ENCODE data around the gene RIPOR3.

RIPOR3 gene

DNA sequence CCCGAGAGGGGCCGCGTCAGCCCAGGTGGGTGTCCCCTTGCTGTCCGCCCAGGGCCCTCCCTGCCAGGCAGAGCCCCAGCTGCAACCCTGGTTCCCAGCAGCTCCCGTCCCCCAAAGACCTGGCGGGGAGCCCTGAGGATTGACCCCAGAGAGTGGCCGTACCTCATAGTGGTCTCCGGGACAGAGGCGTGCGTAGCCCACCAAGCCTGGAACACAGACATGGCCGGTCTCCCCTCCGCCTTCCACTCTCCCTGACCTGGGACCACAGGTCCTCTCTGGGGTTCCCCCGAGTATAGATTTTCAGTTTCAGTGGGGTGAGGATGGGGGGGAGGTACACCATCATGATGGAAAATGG, 82.6 kb downstream of the RIPOR3 start:
- DNase-seq (ENCODE audit: extremely low spot score): no peak
- ChIA-PET CTCF (no interaction called here), POLR2A (no interaction called here)
- no peak for TF ChIP-seq ELF4 (IDR thresholded peaks at IDR 0.05)

DNA sequence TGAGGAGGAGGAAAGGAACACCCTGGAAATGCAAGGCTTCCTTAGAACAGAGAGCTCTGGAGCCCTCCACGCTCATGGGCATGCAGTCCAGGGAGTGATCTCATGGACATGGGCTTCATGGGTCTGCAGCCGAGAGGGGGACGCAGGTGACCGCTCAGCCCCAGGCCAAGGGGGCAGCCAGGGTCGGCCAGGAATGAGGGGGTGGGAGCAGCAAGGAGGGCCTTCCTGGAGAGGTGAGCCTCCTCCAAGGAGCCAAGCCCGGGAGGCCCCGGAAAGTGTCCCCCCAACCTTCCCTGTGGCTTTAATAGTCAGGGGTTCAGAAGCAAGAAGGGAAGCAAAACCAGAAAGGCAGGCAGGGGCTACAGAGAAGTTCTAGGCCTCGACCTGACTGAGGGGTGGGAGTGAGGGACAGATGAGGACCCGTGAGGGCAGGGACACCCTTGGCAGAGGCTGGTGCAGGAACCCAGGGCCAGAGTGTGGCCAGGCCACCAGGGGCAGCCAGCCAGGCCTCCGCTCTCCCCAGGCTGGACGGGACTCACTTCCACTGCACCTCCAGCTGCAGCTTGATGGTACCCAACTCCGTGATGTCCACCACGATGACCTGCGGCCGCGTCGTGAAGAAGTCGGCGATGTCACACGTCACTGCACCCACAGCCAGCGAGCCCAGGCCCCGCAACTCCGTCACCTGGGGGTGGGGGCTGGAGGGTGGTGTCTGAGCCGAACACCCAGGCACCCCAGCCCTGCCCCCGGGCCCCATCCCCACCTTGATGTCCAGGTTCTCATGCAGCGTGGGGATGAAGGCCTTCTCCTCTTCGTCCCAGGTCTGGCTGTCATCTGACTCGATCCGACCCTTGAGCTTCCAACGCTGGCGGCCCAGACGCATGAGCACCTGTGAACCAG, 83.2 kb downstream of the RIPOR3 start:
- ChIA-PET CTCF (interaction anchor here (0.5 kb wide), 1 partner anchor 105 kb away, joined by 3 read pairs; no protein-coding TSS in a partner anchor), POLR2A (no interaction called here)
- DNase-seq (ENCODE audit: extremely low spot score): no peak
- TF ChIP-seq FOXK2 (IDR thresholded peaks at IDR 0.05) (no peak), FOXA1 (IDR thresholded peaks at IDR 0.05) (no peak), HDGF (IDR thresholded peaks at IDR 0.05; ENCODE audit: borderline replicate concordance) (no peak), ARNT (IDR thresholded peaks at IDR 0.05) (no peak), CTBP1 (IDR thresholded peaks at IDR 0.05; ENCODE audit: borderline replicate concordance) (no peak), NFRKB (IDR thresholded peaks at IDR 0.05) (no peak), SUZ12 (IDR thresholded peaks at IDR 0.05) (no peak), ELF4 (IDR thresholded peaks at IDR 0.05) (no peak), TARDBP (IDR thresholded peaks at IDR 0.05) (no peak), FOXM1 (IDR thresholded peaks at IDR 0.05; ENCODE audit: borderline replicate concordance) (no peak), LEF1 (IDR thresholded peaks at IDR 0.05; ENCODE audit: borderline replicate concordance) (no peak), ZNF384 (IDR thresholded peaks at IDR 0.05) (no peak), SP1 (IDR thresholded peaks at IDR 0.05) (no peak), L3MBTL2 (conservative IDR thresholded peaks at IDR 0.05) (no peak), BHLHE40 (IDR thresholded peaks at IDR 0.05; ENCODE audit: borderline replicate concordance) (no peak)
- TF ChIP-seq, protein P1, sequence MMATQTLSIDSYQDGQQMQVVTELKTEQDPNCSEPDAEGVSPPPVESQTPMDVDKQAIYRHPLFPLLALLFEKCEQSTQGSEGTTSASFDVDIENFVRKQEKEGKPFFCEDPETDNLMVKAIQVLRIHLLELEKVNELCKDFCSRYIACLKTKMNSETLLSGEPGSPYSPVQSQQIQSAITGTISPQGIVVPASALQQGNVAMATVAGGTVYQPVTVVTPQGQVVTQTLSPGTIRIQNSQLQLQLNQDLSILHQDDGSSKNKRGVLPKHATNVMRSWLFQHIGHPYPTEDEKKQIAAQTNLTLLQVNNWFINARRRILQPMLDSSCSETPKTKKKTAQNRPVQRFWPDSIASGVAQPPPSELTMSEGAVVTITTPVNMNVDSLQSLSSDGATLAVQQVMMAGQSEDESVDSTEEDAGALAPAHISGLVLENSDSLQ (IDR thresholded peaks at IDR 0.05): no peak

DNA sequence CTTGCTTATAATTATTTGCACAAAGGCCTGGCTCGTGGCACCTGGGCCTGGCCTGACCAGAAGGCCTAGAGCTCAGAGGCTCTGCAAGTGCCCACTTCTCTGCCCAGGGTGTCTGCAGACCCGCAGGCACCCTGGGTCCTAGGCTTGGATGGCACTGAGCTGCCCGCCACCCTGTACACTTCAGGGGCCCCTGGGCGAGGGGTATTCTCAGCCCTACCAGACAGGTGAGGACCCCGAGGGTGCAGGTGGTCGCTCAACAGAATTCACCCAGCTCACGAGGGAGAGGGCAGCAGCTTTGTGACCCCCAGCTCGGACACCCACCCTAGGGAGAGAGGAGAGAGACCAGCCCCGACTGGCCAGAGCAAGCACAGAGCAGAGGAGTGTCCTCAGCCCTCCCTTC, 83.9 kb downstream of the RIPOR3 start:
- ChIA-PET POLR2A (no interaction called here), CTCF (interaction anchor here (0.5 kb wide), 1 partner anchor 105 kb away, joined by 3 read pairs; no protein-coding TSS in a partner anchor)
- TF ChIP-seq BHLHE40 (IDR thresholded peaks at IDR 0.05; ENCODE audit: borderline replicate concordance) (no peak), FOXM1 (IDR thresholded peaks at IDR 0.05; ENCODE audit: borderline replicate concordance) (no peak), HDGF (IDR thresholded peaks at IDR 0.05; ENCODE audit: borderline replicate concordance) (no peak), ZNF384 (IDR thresholded peaks at IDR 0.05) (no peak), NFRKB (IDR thresholded peaks at IDR 0.05) (no peak), SUZ12 (IDR thresholded peaks at IDR 0.05) (no peak), ELF4 (IDR thresholded peaks at IDR 0.05) (no peak), FOXK2 (IDR thresholded peaks at IDR 0.05) (no peak), SP1 (IDR thresholded peaks at IDR 0.05) (no peak), FOXA1 (IDR thresholded peaks at IDR 0.05) (no peak), LEF1 (IDR thresholded peaks at IDR 0.05; ENCODE audit: borderline replicate concordance) (no peak), TARDBP (IDR thresholded peaks at IDR 0.05) (no peak), CTBP1 (IDR thresholded peaks at IDR 0.05; ENCODE audit: borderline replicate concordance) (no peak), ARNT (IDR thresholded peaks at IDR 0.05) (no peak)
- TF ChIP-seq, protein P1 (IDR thresholded peaks at IDR 0.05): no peak
- no peak for DNase-seq (ENCODE audit: extremely low spot score)

DNA sequence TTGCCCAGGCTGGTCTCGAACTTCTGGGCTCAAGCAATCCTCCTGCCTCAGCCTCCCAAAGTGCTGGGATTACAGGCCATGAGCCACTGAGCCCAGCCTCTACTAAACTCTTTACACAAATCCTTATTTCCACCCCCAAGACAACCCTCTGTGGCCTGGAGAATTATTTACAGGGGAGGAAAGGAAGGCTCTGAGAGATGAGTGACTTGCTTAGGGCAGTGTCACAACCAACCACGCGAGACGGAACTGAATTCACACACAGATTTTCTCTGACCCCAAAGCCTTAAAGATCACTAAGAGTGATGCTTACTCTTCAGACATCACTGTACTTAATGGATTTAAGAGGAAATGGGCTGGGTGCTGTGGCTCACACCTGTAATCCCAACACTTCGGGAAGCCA, 86.2 kb downstream of the RIPOR3 start:
- no peak for TF ChIP-seq NFRKB (IDR thresholded peaks at IDR 0.05)
- no peak for TF ChIP-seq CTBP1 (IDR thresholded peaks at IDR 0.05; ENCODE audit: borderline replicate concordance)
- TF ChIP-seq ELF4 (IDR thresholded peaks at IDR 0.05): no peak
- no peak for TF ChIP-seq FOXM1 (IDR thresholded peaks at IDR 0.05; ENCODE audit: borderline replicate concordance)
- TF ChIP-seq SP1 (IDR thresholded peaks at IDR 0.05): no peak
- no peak for TF ChIP-seq FOXA1 (IDR thresholded peaks at IDR 0.05)
- no peak for TF ChIP-seq ZNF384 (IDR thresholded peaks at IDR 0.05)
- TF ChIP-seq ARNT (IDR thresholded peaks at IDR 0.05): no peak
- TF ChIP-seq L3MBTL2 (conservative IDR thresholded peaks at IDR 0.05): no peak
- no peak for TF ChIP-seq BHLHE40 (IDR thresholded peaks at IDR 0.05; ENCODE audit: borderline replicate concordance)
- no peak for TF ChIP-seq FOXK2 (IDR thresholded peaks at IDR 0.05)
- no peak for TF ChIP-seq LEF1 (IDR thresholded peaks at IDR 0.05; ENCODE audit: borderline replicate concordance)
- no peak for TF ChIP-seq HDGF (IDR thresholded peaks at IDR 0.05; ENCODE audit: borderline replicate concordance)
- TF ChIP-seq TARDBP (IDR thresholded peaks at IDR 0.05): no peak
- TF ChIP-seq, protein P1 (IDR thresholded peaks at IDR 0.05): no peak
- no peak for TF ChIP-seq SUZ12 (IDR thresholded peaks at IDR 0.05)
- CTCF ChIA-PET: interaction anchor here (0.6 kb wide), 1 partner anchor 202 kb away, joined by 3 read pairs; no protein-coding TSS in a partner anchor
- POLR2A ChIA-PET: no interaction called here
- DNase-seq (ENCODE audit: extremely low spot score): no peak

DNA sequence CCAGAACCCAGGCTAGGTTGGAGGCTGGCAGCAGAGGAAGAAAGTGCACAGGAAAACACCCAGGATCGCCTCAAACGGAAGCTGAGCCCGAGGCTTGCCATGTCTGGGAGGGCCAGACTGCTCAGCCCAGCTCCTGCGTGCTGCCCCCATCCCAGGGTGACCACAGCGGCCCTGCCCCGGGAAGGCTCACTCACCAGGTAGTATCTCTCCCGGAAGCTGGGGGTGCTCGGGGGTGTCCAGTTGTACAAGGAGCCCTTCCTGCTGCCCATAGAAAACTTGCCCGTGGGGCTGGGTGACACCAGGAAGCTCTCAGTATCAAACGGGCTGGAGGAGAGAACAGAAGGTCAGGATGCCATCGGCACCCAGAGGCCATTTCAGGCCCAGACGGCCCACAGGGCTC, 86.9 kb downstream of the RIPOR3 start:
- CTCF ChIA-PET: no interaction called here

More for the DNA sequence above, 86.9 kb downstream of the RIPOR3 start:
- POLR2A ChIA-PET: no interaction called here
- DNase-seq (ENCODE audit: extremely low spot score): no peak
- TF ChIP-seq FOXK2 (IDR thresholded peaks at IDR 0.05) (no peak), ELF4 (IDR thresholded peaks at IDR 0.05) (no peak), LEF1 (IDR thresholded peaks at IDR 0.05; ENCODE audit: borderline replicate concordance) (no peak), BHLHE40 (IDR thresholded peaks at IDR 0.05; ENCODE audit: borderline replicate concordance) (no peak), HDGF (IDR thresholded peaks at IDR 0.05; ENCODE audit: borderline replicate concordance) (no peak), SUZ12 (IDR thresholded peaks at IDR 0.05) (no peak), SP1 (IDR thresholded peaks at IDR 0.05) (no peak), CTBP1 (IDR thresholded peaks at IDR 0.05; ENCODE audit: borderline replicate concordance) (no peak), L3MBTL2 (conservative IDR thresholded peaks at IDR 0.05) (no peak), ARNT (IDR thresholded peaks at IDR 0.05) (no peak), TARDBP (IDR thresholded peaks at IDR 0.05) (no peak), NFRKB (IDR thresholded peaks at IDR 0.05) (no peak)

Measured in HEK293T (cell line).